ENCODE measurements around the gene TBC1D2B. TPM values are rescaled to one million over a fixed set of nuclear protein-coding genes. Genes with fewer than 3 reads are reported as not detected.

The TBC1D2B gene
- total and polyA plus RNA-seq, 2 of the 4 experiments (the other 2 are of a cell fraction), result 17.7 to 28.3 TPM

GRCh38 chr15:78105476-78106241 lies 28.1 kb upstream of the TBC1D2B start:
- Histone ChIP-seq H2BK120ac (ENCODE audit: low read depth, low read length) (no peak overlapping the region), H4K8ac (ENCODE audit: low read depth in 2 of 2, low read length in 2 of 2) (no peak overlapping the region), H3K23ac (ENCODE audit: low read depth, low read length) (no peak overlapping the region), H3K9ac (ENCODE audit: low read depth, low read length) (no peak overlapping the region), H3K4me1 (ENCODE audit: control insufficient read depth, insufficient read depth, low read length) (peaks cover 2% of the 10 kb centered on the region; the same call in 1 of the 2 replicates), H2BK15ac (ENCODE audit: low read depth, low read length) (no peak overlapping the region), H2AK9ac (replicated peaks; ENCODE audit: low read depth, low read length, poor library complexity) (no peak overlapping the region), H3K56ac (ENCODE audit: extremely low read depth, insufficient read depth, low read length) (no peak overlapping the region), H3K27me3 (ENCODE audit: control insufficient read depth, insufficient read depth, low read length) (peaks cover 10% of the 10 kb centered on the region), H3K4me2 (ENCODE audit: low read depth, low read length) (no peak overlapping the region), H4K5ac (ENCODE audit: low read depth, low read length) (no peak overlapping the region), H3K4ac (ENCODE audit: low read depth, low read length) (no peak overlapping the region), H2AFZ (replicated peaks; ENCODE audit: low read length, poor library complexity) (no peak overlapping the region), H2BK5ac (ENCODE audit: low read depth, low read length, poor library complexity, severe bottlenecking) (no peak overlapping the region), H3K27ac (ENCODE audit: insufficient read depth, low read length) (no peak overlapping the region), H4K91ac (ENCODE audit: insufficient read depth, low read depth, low read length) (no peak overlapping the region), H3K9me1 (ENCODE audit: insufficient read depth, low read length) (no peaks in the 10 kb centered on the region), H3K36me3 (ENCODE audit: control insufficient read depth, insufficient read depth, low read length) (no peaks in the 10 kb centered on the region), H3K14ac (replicated peaks; ENCODE audit: low read depth, low read length) (0 out of 2 replicates have a peak overlapping the region, but pooled peaks have one; percentile 3), H2BK20ac (ENCODE audit: low read depth, low read length) (no peak overlapping the region), H3K4me3 (ENCODE audit: insufficient read depth, low read depth, low read length) (no peak overlapping the region), H4K20me1 (ENCODE audit: insufficient read depth, low read length) (peaks cover 8% of the 10 kb centered on the region; the same call in 1 of the 2 replicates), H3K18ac (ENCODE audit: low read depth, low read length) (no peak overlapping the region; the same call in 1 of the 2 replicates), H3K9me3 (ENCODE audit: control insufficient read depth, insufficient read depth, low read length) (no peaks in the 10 kb centered on the region), H3K79me1 (ENCODE audit: low read depth in 1 of 2, low read length in 2 of 2) (no peaks in the 10 kb centered on the region), H2AK5ac (ENCODE audit: low read depth, low read length) (no peak overlapping the region; the same call in 1 of the 2 replicates)
- BruUV-seq (replicated peaks), result no TSS peak
- in situ Hi-C loops (cut with MboI; ENCODE audit: low sequenced_read_pairs), result loop anchor here (5.0 kb wide), 1 partner anchor 138 kb away; no protein-coding TSS in a partner anchor
- CTCF ChIA-PET, result interaction anchor here (0.8 kb wide), 1 partner anchor 137 kb away, joined by 3 read pairs; no protein-coding TSS in a partner anchor
- peak; percentile 29 for DNase-seq
- POLR2A ChIA-PET (ENCODE audit: unreplicated experiment), result no interaction called here
- 87% methylated on average over 3 of the region's 16 CpGs; no CpG with 5 or more reads in 1 of the 2 experiments for WGBS, 2 experiments (ENCODE audit: extremely low coverage in 2 of 2, insufficient read length in 1 of 2)
- dilution Hi-C loops (cut with HindIII; ENCODE audit: low sequenced_read_pairs, unreplicated experiment), result no loop called here
- intact Hi-C loops (cut with micrococcal nuclease), result no loop called here
- ATAC-seq (ENCODE audit: low read depth), result no peak
- TF ChIP-seq, protein P1, sequence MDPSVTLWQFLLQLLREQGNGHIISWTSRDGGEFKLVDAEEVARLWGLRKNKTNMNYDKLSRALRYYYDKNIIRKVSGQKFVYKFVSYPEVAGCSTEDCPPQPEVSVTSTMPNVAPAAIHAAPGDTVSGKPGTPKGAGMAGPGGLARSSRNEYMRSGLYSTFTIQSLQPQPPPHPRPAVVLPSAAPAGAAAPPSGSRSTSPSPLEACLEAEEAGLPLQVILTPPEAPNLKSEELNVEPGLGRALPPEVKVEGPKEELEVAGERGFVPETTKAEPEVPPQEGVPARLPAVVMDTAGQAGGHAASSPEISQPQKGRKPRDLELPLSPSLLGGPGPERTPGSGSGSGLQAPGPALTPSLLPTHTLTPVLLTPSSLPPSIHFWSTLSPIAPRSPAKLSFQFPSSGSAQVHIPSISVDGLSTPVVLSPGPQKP (IDR thresholded peaks at IDR 0.05; ENCODE audit: borderline replicate concordance, low read depth, low read length), result no peak
- TF ChIP-seq RCOR1 (IDR thresholded peaks at IDR 0.05; ENCODE audit: insufficient replicate concordance, low read length) (no peak), SMC3 (IDR thresholded peaks at IDR 0.05; ENCODE audit: low read depth, low read length) (no peak), MXI1 (IDR thresholded peaks at IDR 0.05; ENCODE audit: borderline replicate concordance, low read depth, low read length) (no peak), CEBPB (IDR thresholded peaks at IDR 0.05; ENCODE audit: low read depth, low read length) (no peak), NFE2L2 (IDR thresholded peaks at IDR 0.05; ENCODE audit: low read depth, low read length) (no peak), CHD1 (IDR thresholded peaks at IDR 0.05; ENCODE audit: low read depth, low read length) (no peak), FOS (IDR thresholded peaks at IDR 0.05; ENCODE audit: low read depth, low read length) (no peak), RAD21 (IDR thresholded peaks at IDR 0.05; ENCODE audit: low read length) (no peak), MAZ (IDR thresholded peaks at IDR 0.05; ENCODE audit: borderline replicate concordance, low read depth, low read length) (no peak), BHLHE40 (IDR thresholded peaks at IDR 0.05; ENCODE audit: low read depth, low read length) (no peak), MAFK (IDR thresholded peaks at IDR 0.05; ENCODE audit: low read depth, low read length) (no peak), RFX5 (IDR thresholded peaks at IDR 0.05; ENCODE audit: low read depth, low read length) (no peak)
- TF ChIP-seq, protein P2, sequence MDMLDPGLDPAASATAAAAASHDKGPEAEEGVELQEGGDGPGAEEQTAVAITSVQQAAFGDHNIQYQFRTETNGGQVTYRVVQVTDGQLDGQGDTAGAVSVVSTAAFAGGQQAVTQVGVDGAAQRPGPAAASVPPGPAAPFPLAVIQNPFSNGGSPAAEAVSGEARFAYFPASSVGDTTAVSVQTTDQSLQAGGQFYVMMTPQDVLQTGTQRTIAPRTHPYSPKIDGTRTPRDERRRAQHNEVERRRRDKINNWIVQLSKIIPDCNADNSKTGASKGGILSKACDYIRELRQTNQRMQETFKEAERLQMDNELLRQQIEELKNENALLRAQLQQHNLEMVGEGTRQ (IDR thresholded peaks at IDR 0.05; ENCODE audit: low read depth, low read length), result no peak

All from IMR-90 (cell line).